ENCODE data around the gene ADAMTS2.

The ADAMTS2 gene

GRCh38 chr5:179263391-179264052 lies 81.7 kb downstream of the ADAMTS2 start:
- peaks cover 0 to 4% of the 10 kb centered on the region in 2 donors for H3K36me3 ChIP-seq (ENCODE audit: control insufficient read depth in 1 of 2, insufficient read depth in 2 of 2, low read length in 2 of 2)
- no peak overlapping the region for H3K4me3 ChIP-seq (ENCODE audit: low read depth in 1 of 2, low read length in 2 of 2)
- H3K27ac ChIP-seq (ENCODE audit: low read length), result no peak overlapping the region
- peaks cover 3 to 43% of the 10 kb centered on the region in 2 donors for H3K4me1 ChIP-seq (ENCODE audit: control insufficient read depth in 1 of 2, insufficient read depth in 2 of 2, low read length in 2 of 2)
- no peaks in the 10 kb centered on the region for H3K9me3 ChIP-seq (ENCODE audit: control insufficient read depth in 1 of 2, low read length in 2 of 2)
- no peaks in the 10 kb centered on the region for H3K27me3 ChIP-seq (ENCODE audit: low read depth, low read length)

DNA sequence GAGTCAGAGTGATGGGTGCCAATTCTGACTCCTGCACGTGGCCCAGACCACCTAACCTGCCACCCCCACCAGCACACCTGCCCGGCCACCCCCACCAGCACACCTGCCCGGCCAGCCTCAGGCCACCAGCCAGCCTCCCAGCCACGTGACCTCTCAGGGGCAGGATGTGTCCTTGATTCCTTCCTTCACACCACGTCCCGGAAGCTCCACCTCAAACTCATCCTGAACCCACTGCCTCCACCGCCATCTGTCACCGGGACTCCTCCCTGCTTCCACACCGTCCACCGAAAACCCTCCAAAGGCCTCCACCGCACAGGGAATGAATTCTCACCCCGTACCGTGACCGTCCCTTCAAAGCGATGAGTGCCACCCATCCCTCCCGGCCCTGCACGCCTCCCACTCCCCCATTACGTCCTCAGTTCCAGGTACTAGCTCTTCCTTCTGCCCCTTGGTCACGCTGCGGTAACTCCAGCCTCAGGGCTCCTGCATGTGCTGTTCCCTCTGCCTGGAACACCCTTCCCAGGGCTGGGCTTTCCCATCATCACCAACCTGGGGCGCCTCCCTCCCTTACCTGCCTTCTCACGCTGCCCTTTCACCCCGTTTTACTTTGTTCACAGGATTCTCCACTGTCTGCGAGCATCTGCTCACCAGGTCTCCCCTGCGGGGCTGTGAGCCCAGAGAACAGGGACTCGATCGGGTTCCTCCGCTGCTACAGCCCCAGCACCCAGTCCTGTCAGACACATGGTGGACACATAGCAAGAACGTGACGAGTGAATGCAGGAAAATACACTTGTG lies 82.9 kb downstream of the ADAMTS2 start:
- Histone ChIP-seq H3K27ac (ENCODE audit: low read length) (no peak overlapping the region), H3K36me3 (ENCODE audit: control insufficient read depth in 1 of 2, insufficient read depth in 2 of 2, low read length in 2 of 2) (peaks cover 0 to 4% of the 10 kb centered on the region in 2 donors)

GRCh38 chr5:179261301-179262125 lies 83.7 kb downstream of the ADAMTS2 start:
- peaks cover 0 to 4% of the 10 kb centered on the region in 2 donors for H3K36me3 ChIP-seq (ENCODE audit: control insufficient read depth in 1 of 2, insufficient read depth in 2 of 2, low read length in 2 of 2)
- H3K4me3 ChIP-seq (ENCODE audit: low read depth in 1 of 2, low read length in 2 of 2), result no peak overlapping the region
- peaks cover 2 to 30% of the 10 kb centered on the region in 2 donors for H3K4me1 ChIP-seq (ENCODE audit: control insufficient read depth in 1 of 2, insufficient read depth in 2 of 2, low read length in 2 of 2)
- no peaks in the 10 kb centered on the region for H3K9me3 ChIP-seq (ENCODE audit: control insufficient read depth in 1 of 2, low read length in 2 of 2)
- H3K27me3 ChIP-seq (ENCODE audit: low read depth, low read length), result no peaks in the 10 kb centered on the region
- H3K27ac ChIP-seq (ENCODE audit: low read length), result no peak overlapping the region

More for the DNA sequence above, 82.9 kb downstream of the ADAMTS2 start:
- H3K27me3 ChIP-seq (ENCODE audit: low read depth, low read length), result no peaks in the 10 kb centered on the region
- no peak overlapping the region for H3K4me3 ChIP-seq (ENCODE audit: low read depth in 1 of 2, low read length in 2 of 2)
- H3K9me3 ChIP-seq (ENCODE audit: control insufficient read depth in 1 of 2, low read length in 2 of 2), result no peaks in the 10 kb centered on the region
- H3K4me1 ChIP-seq (ENCODE audit: control insufficient read depth in 1 of 2, insufficient read depth in 2 of 2, low read length in 2 of 2), result peaks cover 3 to 38% of the 10 kb centered on the region in 2 donors

- no peaks in the 10 kb centered on the region for H3K36me3 ChIP-seq (ENCODE audit: control insufficient read depth in 1 of 2, insufficient read depth in 2 of 2, low read length in 2 of 2)
- no peaks in the 10 kb centered on the region for H3K27me3 ChIP-seq (ENCODE audit: low read depth, low read length)
- peaks cover 0 to 21% of the 10 kb centered on the region in 2 donors for H3K4me1 ChIP-seq (ENCODE audit: control insufficient read depth in 1 of 2, insufficient read depth in 2 of 2, low read length in 2 of 2)
- no peak overlapping the region for H3K27ac ChIP-seq (ENCODE audit: low read length)
- no peaks in the 10 kb centered on the region for H3K9me3 ChIP-seq (ENCODE audit: control insufficient read depth in 1 of 2, low read length in 2 of 2)
- no peak overlapping the region for H3K4me3 ChIP-seq (ENCODE audit: low read depth in 1 of 2, low read length in 2 of 2)
These were observed 84.8 kb downstream of the ADAMTS2 start for GRCh38 chr5:179260324-179261070.

DNA sequence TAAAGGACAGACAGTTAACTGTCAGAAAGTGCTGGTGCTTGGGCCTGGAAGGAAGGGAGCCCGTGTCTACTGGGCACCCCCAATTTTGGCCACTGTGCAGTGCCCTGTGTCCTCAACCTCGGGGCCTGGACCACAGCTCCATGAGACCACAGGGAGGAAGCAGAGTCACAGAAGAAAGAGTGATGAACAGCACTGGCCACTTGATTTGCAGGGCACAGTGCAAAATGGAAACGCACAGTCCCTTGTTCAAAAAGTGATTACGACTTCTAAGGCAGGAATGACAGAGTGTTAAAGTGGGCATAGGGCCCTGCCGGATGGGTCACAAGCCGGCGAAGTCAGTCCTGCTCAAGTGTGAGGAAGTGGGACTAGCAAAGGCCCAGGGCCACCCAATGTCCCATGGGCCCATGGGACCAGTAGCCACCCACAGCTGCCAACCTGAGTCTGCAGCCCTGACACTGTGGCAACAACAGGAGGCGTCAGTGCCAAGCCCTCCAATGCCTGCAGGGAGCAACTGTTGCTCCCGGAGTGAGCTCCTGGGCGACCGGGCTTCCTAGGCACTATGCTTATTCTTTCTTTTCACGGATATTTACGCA lies 85.4 kb downstream of the ADAMTS2 start:
- Histone ChIP-seq H3K27me3 (ENCODE audit: low read depth, low read length) (no peaks in the 10 kb centered on the region), H3K36me3 (ENCODE audit: control insufficient read depth in 1 of 2, insufficient read depth in 2 of 2, low read length in 2 of 2) (no peaks in the 10 kb centered on the region), H3K27ac (ENCODE audit: low read length) (no peak overlapping the region), H3K4me1 (ENCODE audit: control insufficient read depth in 1 of 2, insufficient read depth in 2 of 2, low read length in 2 of 2) (peaks cover 0 to 15% of the 10 kb centered on the region in 2 donors), H3K4me3 (ENCODE audit: low read depth in 1 of 2, low read length in 2 of 2) (no peak overlapping the region), H3K9me3 (ENCODE audit: control insufficient read depth in 1 of 2, low read length in 2 of 2) (no peaks in the 10 kb centered on the region)

DNA sequence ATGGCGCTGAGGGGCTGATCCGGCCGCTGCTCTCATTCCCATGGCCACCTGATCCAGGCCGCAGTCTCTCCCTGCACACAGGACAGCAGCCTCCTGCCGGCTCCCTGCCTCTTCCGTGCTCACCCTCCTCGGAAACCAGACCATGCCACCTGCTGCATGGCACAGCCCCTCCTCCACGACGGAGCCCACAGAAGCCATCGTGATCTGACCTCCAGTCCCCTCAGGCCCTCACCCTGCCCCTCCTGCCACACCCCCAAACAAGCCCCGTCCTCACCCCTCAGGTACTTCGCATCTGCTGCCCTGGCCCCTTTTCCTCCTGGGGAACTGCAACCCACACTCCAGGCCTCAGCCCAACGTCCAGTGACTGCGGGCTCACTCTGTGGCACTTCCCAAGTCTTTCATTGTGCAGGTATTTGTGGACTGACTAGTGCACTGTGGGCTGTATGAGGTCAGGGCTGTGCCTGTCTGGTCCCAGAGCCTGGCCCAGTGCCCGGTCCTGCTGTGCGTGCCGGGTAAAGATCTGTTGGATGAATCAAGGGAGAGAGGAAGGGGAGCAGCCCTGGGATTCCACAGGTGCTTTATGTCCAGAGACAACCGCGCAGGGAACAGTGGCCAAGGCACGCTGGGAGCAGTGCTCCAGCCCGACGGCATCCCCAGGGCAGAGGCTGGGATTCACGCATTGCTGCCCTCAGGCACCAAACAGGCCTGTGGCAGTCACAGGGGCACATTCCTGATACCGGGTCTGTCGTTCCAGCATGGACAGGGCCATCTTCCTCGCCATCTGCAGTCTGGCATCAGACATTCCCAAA lies 86.1 kb downstream of the ADAMTS2 start:
- Histone ChIP-seq H3K27me3 (ENCODE audit: low read depth, low read length) (no peaks in the 10 kb centered on the region), H3K36me3 (ENCODE audit: control insufficient read depth in 1 of 2, insufficient read depth in 2 of 2, low read length in 2 of 2) (no peaks in the 10 kb centered on the region), H3K4me1 (ENCODE audit: control insufficient read depth in 1 of 2, insufficient read depth in 2 of 2, low read length in 2 of 2) (peaks cover 0 to 12% of the 10 kb centered on the region in 2 donors), H3K9me3 (ENCODE audit: control insufficient read depth in 1 of 2, low read length in 2 of 2) (no peaks in the 10 kb centered on the region), H3K4me3 (ENCODE audit: low read depth in 1 of 2, low read length in 2 of 2) (no peak overlapping the region), H3K27ac (ENCODE audit: low read length) (no peak overlapping the region)

DNA sequence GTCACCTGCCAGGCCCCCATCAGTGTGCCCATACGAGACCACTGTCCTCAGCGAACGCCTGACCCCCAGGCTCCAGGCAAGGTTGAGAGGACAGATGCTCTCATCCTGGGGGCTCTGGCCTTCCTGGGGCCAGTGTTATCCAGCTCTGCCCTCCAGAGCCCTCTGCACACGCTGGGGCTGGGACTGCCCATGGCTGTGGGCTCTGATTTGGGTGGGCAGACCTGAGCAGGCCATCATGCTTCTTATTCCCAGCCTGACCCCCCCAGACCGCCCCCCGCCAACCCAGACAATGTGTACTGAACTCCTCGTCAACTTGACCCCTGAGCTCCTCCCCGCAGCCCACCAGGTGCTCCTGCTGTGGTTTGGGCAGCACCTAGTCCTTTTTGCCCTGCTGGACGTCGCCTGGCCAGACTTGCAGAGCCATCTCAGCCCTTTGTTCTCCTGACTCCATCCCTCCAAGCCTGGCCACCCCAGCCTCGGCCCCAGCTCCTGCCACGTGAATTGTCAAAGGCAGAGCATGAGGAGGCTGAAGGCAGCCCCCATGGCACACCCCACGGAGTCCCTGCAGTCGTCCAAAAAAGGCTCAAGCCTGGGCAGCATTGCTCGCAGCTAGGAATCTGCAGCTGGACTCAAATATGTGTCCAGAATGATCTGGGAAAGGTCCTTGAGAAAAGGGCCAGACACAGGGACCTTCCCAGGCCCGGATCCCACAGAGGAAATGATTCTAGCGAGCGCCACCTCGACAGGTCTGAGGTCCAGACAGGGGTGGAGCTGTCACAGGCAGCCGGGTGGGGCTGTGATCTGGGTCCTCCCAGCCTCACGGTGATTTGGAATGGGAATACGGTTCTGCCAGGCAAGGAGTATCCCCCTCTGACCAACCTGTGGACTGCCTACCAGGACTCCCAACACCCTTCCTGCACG lies 87.0 kb downstream of the ADAMTS2 start:
- H3K9me3 ChIP-seq (ENCODE audit: control insufficient read depth in 1 of 2, low read length in 2 of 2), result no peaks in the 10 kb centered on the region
- no peaks in the 10 kb centered on the region for H3K36me3 ChIP-seq (ENCODE audit: control insufficient read depth in 1 of 2, insufficient read depth in 2 of 2, low read length in 2 of 2)
- H3K4me3 ChIP-seq (ENCODE audit: low read depth in 1 of 2, low read length in 2 of 2), result no peak overlapping the region
- peaks cover 0 to 12% of the 10 kb centered on the region in 2 donors for H3K4me1 ChIP-seq (ENCODE audit: control insufficient read depth in 1 of 2, insufficient read depth in 2 of 2, low read length in 2 of 2)
- no peaks in the 10 kb centered on the region for H3K27me3 ChIP-seq (ENCODE audit: low read depth, low read length)
- no peak overlapping the region for H3K27ac ChIP-seq (ENCODE audit: low read length)

GRCh38 chr5:179257176-179257682 lies 88.0 kb downstream of the ADAMTS2 start:
- no peaks in the 10 kb centered on the region for H3K9me3 ChIP-seq (ENCODE audit: control insufficient read depth in 1 of 2, low read length in 2 of 2)
- no peaks in the 10 kb centered on the region for H3K27me3 ChIP-seq (ENCODE audit: low read depth, low read length)
- no peak overlapping the region for H3K27ac ChIP-seq (ENCODE audit: low read length)
- H3K4me3 ChIP-seq (ENCODE audit: low read depth in 1 of 2, low read length in 2 of 2), result no peak overlapping the region
- H3K36me3 ChIP-seq (ENCODE audit: control insufficient read depth in 1 of 2, insufficient read depth in 2 of 2, low read length in 2 of 2), result no peaks in the 10 kb centered on the region
- H3K4me1 ChIP-seq (ENCODE audit: control insufficient read depth in 1 of 2, insufficient read depth in 2 of 2, low read length in 2 of 2), result peaks cover 0 to 12% of the 10 kb centered on the region in 2 donors

Measured in muscle layer of duodenum (tissue), 2 donors.